ENCODE data around the gene DCBLD2. TPM values are rescaled to one million over a fixed set of nuclear protein-coding genes. Genes with fewer than 3 reads are reported as not detected.

The DCBLD2 gene
- total RNA-seq, 1 experiment from 2014 or later = 48.0 TPM

DNA sequence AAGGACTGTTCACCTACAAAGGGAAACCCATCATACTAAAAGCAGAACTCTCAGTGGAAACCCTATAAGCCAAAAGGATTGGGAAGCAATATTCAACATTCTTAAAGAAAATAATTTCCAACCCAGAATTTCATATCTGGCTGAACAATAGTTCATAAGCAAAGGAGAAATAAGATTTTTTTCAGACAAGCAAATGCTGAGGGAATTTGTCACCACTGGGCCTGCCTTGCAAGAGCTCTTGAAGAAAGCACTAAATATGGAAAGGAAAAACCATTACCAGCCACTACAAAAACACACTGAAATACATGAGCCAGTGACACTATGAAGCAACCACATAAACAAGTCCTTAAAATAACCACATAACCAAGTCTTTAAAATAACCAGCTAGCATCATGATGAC is 28.9 kb upstream of the DCBLD2 start:
- no peak overlapping the region for H2AK5ac ChIP-seq (ENCODE audit: insufficient read length, low read length)
- H3K56ac ChIP-seq (ENCODE audit: insufficient read length, low read depth, low read length) = no peak overlapping the region
- H3K9ac ChIP-seq (ENCODE audit: extremely low read depth, insufficient read length, low read length) = no peak overlapping the region
- no peak overlapping the region for H4K5ac ChIP-seq (ENCODE audit: insufficient read length, low read depth, low read length)
- H2BK15ac ChIP-seq (ENCODE audit: low read depth, low read length) = no peak overlapping the region
- TF ChIP-seq, protein P1, sequence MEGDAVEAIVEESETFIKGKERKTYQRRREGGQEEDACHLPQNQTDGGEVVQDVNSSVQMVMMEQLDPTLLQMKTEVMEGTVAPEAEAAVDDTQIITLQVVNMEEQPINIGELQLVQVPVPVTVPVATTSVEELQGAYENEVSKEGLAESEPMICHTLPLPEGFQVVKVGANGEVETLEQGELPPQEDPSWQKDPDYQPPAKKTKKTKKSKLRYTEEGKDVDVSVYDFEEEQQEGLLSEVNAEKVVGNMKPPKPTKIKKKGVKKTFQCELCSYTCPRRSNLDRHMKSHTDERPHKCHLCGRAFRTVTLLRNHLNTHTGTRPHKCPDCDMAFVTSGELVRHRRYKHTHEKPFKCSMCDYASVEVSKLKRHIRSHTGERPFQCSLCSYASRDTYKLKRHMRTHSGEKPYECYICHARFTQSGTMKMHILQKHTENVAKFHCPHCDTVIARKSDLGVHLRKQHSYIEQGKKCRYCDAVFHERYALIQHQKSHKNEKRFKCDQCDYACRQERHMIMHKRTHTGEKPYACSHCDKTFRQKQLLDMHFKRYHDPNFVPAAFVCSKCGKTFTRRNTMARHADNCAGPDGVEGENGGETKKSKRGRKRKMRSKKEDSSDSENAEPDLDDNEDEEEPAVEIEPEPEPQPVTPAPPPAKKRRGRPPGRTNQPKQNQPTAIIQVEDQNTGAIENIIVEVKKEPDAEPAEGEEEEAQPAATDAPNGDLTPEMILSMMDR (conservative IDR thresholded peaks at IDR 0.05) = no peak
- Mint-ChIP-seq H3K27me3 (ENCODE audit: low read depth) (no peaks in the 10 kb centered on the region), H3K4me3 (no peak overlapping the region), H3K27ac (no peak overlapping the region), H3K9me3 (peaks cover 24 to 26% of the 10 kb centered on the region in 2 experiments), H3K4me1 (0 out of 4 replicates have a peak, but pooled peaks cover 0 to 2% of the 10 kb centered on the region in 2 experiments), H3K36me3 (ENCODE audit: insufficient read depth in 1 of 3, low read depth in 3 of 3) (peaks cover 0 to 16% (median 0%) of the 10 kb centered on the region in 3 experiments; a peak in 3 of 7 replicates)
- no peak overlapping the region for H3K27ac ChIP-seq (ENCODE audit: insufficient read length, low read depth, low read length)
- no peaks in the 10 kb centered on the region for H3K9me3 ChIP-seq (ENCODE audit: control insufficient read depth, low read depth, low read length)
- no peaks in the 10 kb centered on the region for H3K4me1 ChIP-seq (ENCODE audit: insufficient read depth, low read length)
- no peak overlapping the region for H4K8ac ChIP-seq (replicated peaks; ENCODE audit: insufficient read length, low read depth, low read length)
- no peaks in the 10 kb centered on the region for H3K27me3 ChIP-seq (ENCODE audit: insufficient read depth, low read length)
- no peak overlapping the region for H3K4ac ChIP-seq (ENCODE audit: low read depth, low read length)
- no peaks in the 10 kb centered on the region for H4K20me1 ChIP-seq (ENCODE audit: control insufficient read depth, insufficient read depth, insufficient read length)
- no peak overlapping the region for H3K14ac ChIP-seq (ENCODE audit: insufficient read depth, low read length)
- H3K23ac ChIP-seq (ENCODE audit: insufficient read length, low read depth, low read length) = no peak overlapping the region
- H2BK12ac ChIP-seq (ENCODE audit: insufficient read length, low read depth, low read length) = no peak overlapping the region
- no peak for DNase-seq
- H3T11ph ChIP-seq (ENCODE audit: low read length) = no peak overlapping the region
- no peak overlapping the region for H2AFZ ChIP-seq (ENCODE audit: low read length)
- no peaks in the 10 kb centered on the region for H3K79me1 ChIP-seq (ENCODE audit: insufficient read depth, low read depth, low read length, poor library complexity, severe bottlenecking)
- no peak overlapping the region for H2BK5ac ChIP-seq (ENCODE audit: insufficient read length, low read length)
- H2BK20ac ChIP-seq (ENCODE audit: low read depth, low read length, poor library complexity, severe bottlenecking) = no peak overlapping the region
- H3K4me2 ChIP-seq (ENCODE audit: insufficient read depth, insufficient read length, low read length) = no peak overlapping the region
- H3K23me2 ChIP-seq (ENCODE audit: insufficient read length, low read depth, low read length, poor library complexity, severe bottlenecking) = no peaks in the 10 kb centered on the region
- no peak overlapping the region for H2BK120ac ChIP-seq (ENCODE audit: low read depth, low read length, poor library complexity, severe bottlenecking)
- H3K79me2 ChIP-seq (ENCODE audit: insufficient read depth, low read length) = no peaks in the 10 kb centered on the region
- H3K18ac ChIP-seq (ENCODE audit: insufficient read length, low read depth, low read length) = no peak overlapping the region
- H4K91ac ChIP-seq (ENCODE audit: insufficient read length, low read depth, low read length) = no peak overlapping the region
